Activated T-helper 2 cell treated with anti-CD3 and anti-CD28 coated beads, Interferon-gamma antibody, Interleukin-2, Interleukin-4, amounts not matched to agents 10 μg/mL and 5 μg/mL and 100 μg/mL, durations not matched to agents 14 hours and 24 hours and 36 hours (primary cell): ENCODE results near the gene ZFP92. TPM values are rescaled to one million over a fixed set of nuclear protein-coding genes. Genes with fewer than 3 reads are reported as not detected.

Source experiments
- DNase-seq: peaks from one replicate; pipeline ENCODE4 v3.0.0; 2021; ENCODE audit warnings: low spot score
- H3K27ac Mint-ChIP-seq: one replicate; pipeline ENCODE4 v1.8.0; 2021; ENCODE audit warnings: mixed read lengths
- H3K27me3 Mint-ChIP-seq: one replicate; pipeline ENCODE4 v1.8.0; 2021; ENCODE audit warnings: low read depth, mixed read lengths
- H3K36me3 Mint-ChIP-seq: one replicate; pipeline ENCODE4 v1.8.0; 2021; ENCODE audit warnings: low read depth, mixed read lengths
- H3K4me1 Mint-ChIP-seq: one replicate; pipeline ENCODE4 v1.8.0; 2021; ENCODE audit warnings: low read depth, mixed read lengths
- H3K4me3 Mint-ChIP-seq: one replicate; pipeline ENCODE4 v1.8.0; 2021; ENCODE audit warnings: low read depth, mild to moderate bottlenecking, moderate library complexity, mixed read lengths
- H3K9me3 Mint-ChIP-seq: one replicate; pipeline ENCODE4 v1.8.0; 2021; ENCODE audit warnings: mixed read lengths
- intact Hi-C: fragments of 100-400 bp; cut with micrococcal nuclease; formaldehyde crosslinking; loops from one replicate; pipeline ENCODE4 v1.15.1; 2023
- total RNA-seq: library from RNA; stranded (reverse); gene quantifications from 2 replicates; pipeline ENCODE4 v1.2.3, GENCODE V29; 2022

The ZFP92 gene
- total RNA-seq, 1 donor from 2014 or later = 2.1 TPM

GRCh38 chrX:153448556-153449367 is 37.5 kb downstream of the ZFP92 start:
- DNase-seq = no peak
- no peaks in the 10 kb centered on the region for H3K4me1 Mint-ChIP-seq
- intact Hi-C loops = no loop called here
- no peak overlapping the region for H3K27ac Mint-ChIP-seq
- peaks cover 7% of the 10 kb centered on the region for H3K36me3 Mint-ChIP-seq
- no peak overlapping the region for H3K4me3 Mint-ChIP-seq
- H3K27me3 Mint-ChIP-seq = no peaks in the 10 kb centered on the region
- no peaks in the 10 kb centered on the region for H3K9me3 Mint-ChIP-seq

- Mint-ChIP-seq H3K36me3 (peaks cover 7% of the 10 kb centered on the region), H3K27ac (no peak overlapping the region), H3K4me1 (no peaks in the 10 kb centered on the region), H3K9me3 (no peaks in the 10 kb centered on the region), H3K27me3 (no peaks in the 10 kb centered on the region), H3K4me3 (no peak overlapping the region)
- intact Hi-C loops = no loop called here
- no peak for DNase-seq
Measured at GRCh38 chrX:153449368-153450113, 38.3 kb downstream of the ZFP92 start.

- no peak for DNase-seq
- Mint-ChIP-seq H3K27ac (no peak overlapping the region), H3K9me3 (no peaks in the 10 kb centered on the region), H3K27me3 (no peaks in the 10 kb centered on the region), H3K36me3 (peaks cover 7% of the 10 kb centered on the region), H3K4me3 (no peak overlapping the region), H3K4me1 (no peaks in the 10 kb centered on the region)
- intact Hi-C loops = no loop called here
Measured at GRCh38 chrX:153450114-153450948, 39.1 kb downstream of the ZFP92 start.

- Mint-ChIP-seq H3K4me1 (no peaks in the 10 kb centered on the region), H3K27me3 (no peaks in the 10 kb centered on the region), H3K4me3 (no peak overlapping the region), H3K36me3 (peaks cover 7% of the 10 kb centered on the region), H3K27ac (no peak overlapping the region), H3K9me3 (no peaks in the 10 kb centered on the region)
- no peak for DNase-seq
- intact Hi-C loops = no loop called here
Measured at GRCh38 chrX:153450949-153451277, 39.6 kb downstream of the ZFP92 start.

- no peak overlapping the region for H3K4me3 Mint-ChIP-seq
- H3K9me3 Mint-ChIP-seq = no peaks in the 10 kb centered on the region
- H3K36me3 Mint-ChIP-seq = peaks cover 18% of the 10 kb centered on the region
- no peak for DNase-seq
- no peaks in the 10 kb centered on the region for H3K27me3 Mint-ChIP-seq
- H3K27ac Mint-ChIP-seq = no peak overlapping the region
- intact Hi-C loops = no loop called here
- H3K4me1 Mint-ChIP-seq = no peaks in the 10 kb centered on the region
Measured at GRCh38 chrX:153454901-153455550, 43.8 kb downstream of the ZFP92 start.

GRCh38 chrX:153455571-153455970 is 44.3 kb downstream of the ZFP92 start:
- Mint-ChIP-seq H3K4me1 (no peaks in the 10 kb centered on the region), H3K27ac (no peak overlapping the region), H3K36me3 (peaks cover 18% of the 10 kb centered on the region), H3K4me3 (no peak overlapping the region), H3K9me3 (no peaks in the 10 kb centered on the region), H3K27me3 (no peaks in the 10 kb centered on the region)
- intact Hi-C loops = no loop called here
- no peak for DNase-seq

- Mint-ChIP-seq H3K36me3 (peaks cover 18% of the 10 kb centered on the region), H3K4me1 (no peaks in the 10 kb centered on the region), H3K9me3 (no peaks in the 10 kb centered on the region), H3K27ac (no peak overlapping the region), H3K27me3 (no peaks in the 10 kb centered on the region), H3K4me3 (no peak overlapping the region)
- DNase-seq = no peak
- intact Hi-C loops = no loop called here
Measured at GRCh38 chrX:153456161-153456560, 44.9 kb downstream of the ZFP92 start.

GRCh38 chrX:153456704-153457103 is 45.4 kb downstream of the ZFP92 start:
- H3K27me3 Mint-ChIP-seq = no peaks in the 10 kb centered on the region
- H3K9me3 Mint-ChIP-seq = no peaks in the 10 kb centered on the region
- H3K36me3 Mint-ChIP-seq = peaks cover 18% of the 10 kb centered on the region
- no peak overlapping the region for H3K27ac Mint-ChIP-seq
- intact Hi-C loops = no loop called here
- H3K4me1 Mint-ChIP-seq = no peaks in the 10 kb centered on the region
- no peak for DNase-seq
- H3K4me3 Mint-ChIP-seq = no peak overlapping the region

- intact Hi-C loops = no loop called here
- H3K9me3 Mint-ChIP-seq = no peaks in the 10 kb centered on the region
- no peak for DNase-seq
- no peak overlapping the region for H3K4me3 Mint-ChIP-seq
- no peaks in the 10 kb centered on the region for H3K27me3 Mint-ChIP-seq
- H3K27ac Mint-ChIP-seq = no peak overlapping the region
- H3K36me3 Mint-ChIP-seq = peaks cover 21% of the 10 kb centered on the region
- H3K4me1 Mint-ChIP-seq = no peaks in the 10 kb centered on the region
Measured at GRCh38 chrX:153457136-153457825, 46.0 kb downstream of the ZFP92 start.

GRCh38 chrX:153457827-153458466 is 46.7 kb downstream of the ZFP92 start:
- intact Hi-C loops = no loop called here
- Mint-ChIP-seq H3K36me3 (peaks cover 21% of the 10 kb centered on the region), H3K9me3 (no peaks in the 10 kb centered on the region), H3K4me1 (no peaks in the 10 kb centered on the region), H3K27ac (no peak overlapping the region), H3K4me3 (no peak overlapping the region), H3K27me3 (no peaks in the 10 kb centered on the region)
- no peak for DNase-seq

GRCh38 chrX:153458476-153458875 is 47.2 kb downstream of the ZFP92 start:
- H3K36me3 Mint-ChIP-seq = peaks cover 21% of the 10 kb centered on the region
- H3K4me1 Mint-ChIP-seq = no peaks in the 10 kb centered on the region
- H3K27me3 Mint-ChIP-seq = no peaks in the 10 kb centered on the region
- no peak for DNase-seq
- H3K4me3 Mint-ChIP-seq = no peak overlapping the region
- no peak overlapping the region for H3K27ac Mint-ChIP-seq
- intact Hi-C loops = no loop called here
- no peaks in the 10 kb centered on the region for H3K9me3 Mint-ChIP-seq

GRCh38 chrX:153459986-153460385 is 48.7 kb downstream of the ZFP92 start:
- H3K27ac Mint-ChIP-seq = no peak overlapping the region
- no peaks in the 10 kb centered on the region for H3K27me3 Mint-ChIP-seq
- H3K36me3 Mint-ChIP-seq = peaks cover 24% of the 10 kb centered on the region
- intact Hi-C loops = no loop called here
- no peaks in the 10 kb centered on the region for H3K4me1 Mint-ChIP-seq
- DNase-seq = no peak
- H3K9me3 Mint-ChIP-seq = no peaks in the 10 kb centered on the region
- no peak overlapping the region for H3K4me3 Mint-ChIP-seq
